GM12878 (cell line): ENCODE data around the gene RALBP1. TPM values are rescaled to one million over a fixed set of nuclear protein-coding genes. Genes with fewer than 3 reads are reported as not detected.

Experiments
- ATAC-seq: fragments of 200-7000 bp; cut with Tn5 transposase; 3 replicates; pipeline ENCODE4 v1.9.1; 2020; ENCODE audit warnings: mild to moderate bottlenecking, moderate library complexity
- BruUV-seq: library from RNA; stranded (reverse); fragments of 400-500 nt; replicated peaks from 2 replicates; lab custom pipeline; 2021; lab: Mats Ljungman, UMichigan
- CTCF ChIA-PET: fragments of 300-600 bp; sonication (Branson Sonifier 250); formaldehyde crosslinking; extraction: SDS; loops from one replicate; lab custom pipeline; 2021; ENCODE audit warnings: inconsistent platforms; lab: Yijun Ruan, JAX
- POLR2A ChIA-PET: fragments of 350-600 bp; formaldehyde crosslinking; extraction: SDS; loops from one replicate; lab custom pipeline; 2021; ENCODE audit warnings: inconsistent platforms; lab: Charles Lee
- RAD21 ChIA-PET: fragments of 300-600 bp; sonication (Branson Sonifier 250); formaldehyde crosslinking; loops from one replicate; lab custom pipeline; 2023; ENCODE audit warnings: antibody characterized with exemption; ENCODE audit not compliant: unreplicated experiment; lab: Charles Lee
- SMC1A ChIA-PET: fragments of 300-600 bp; sonication (Branson Sonifier 250); formaldehyde crosslinking; loops from one replicate; lab custom pipeline; 2023; ENCODE audit not compliant: unreplicated experiment, uncharacterized antibody; lab: Charles Lee
- DNase-seq: peaks from one replicate; pipeline ENCODE4 v3.0.0-alpha.2; 2011; ENCODE audit warnings: low read depth, low spot score
- FAIRE-seq: peaks from 3 replicates; lab custom pipeline; 2011; peaks lifted over from hg19 to GRCh38; lab: Jason Lieb, UNC
- H2AFZ ChIP-seq: 2 replicates; pipeline ENCODE4 v1.6.0; 2011; ENCODE audit warnings: low read depth, low read length, control low read depth; ENCODE audit not compliant: control insufficient read depth
- H3K27ac ChIP-seq: 2 replicates; pipeline ENCODE4 v1.5.1; 2011; ENCODE audit warnings: control low read depth; ENCODE audit not compliant: control insufficient read depth, insufficient read depth
- H3K27me3 ChIP-seq, 2 experiments: replicated peaks in 1 of 2; 2 replicates each; pipeline versions ENCODE4 v1.6.0 to v1.6.1; 2011; ENCODE audit warnings: low read length in 1 of 2; ENCODE audit not compliant: control insufficient read depth in 2 of 2, insufficient read depth in 2 of 2
- H3K36me3 ChIP-seq, 2 experiments: 2 replicates each; pipeline ENCODE4 v1.5.1; 2011; ENCODE audit warnings: low read length in 1 of 2; ENCODE audit not compliant: control insufficient read depth in 2 of 2, insufficient read depth in 2 of 2
- H3K4me1 ChIP-seq: 2 replicates; pipeline ENCODE4 v1.6.1; 2011; ENCODE audit warnings: mild to moderate bottlenecking, low read length, moderate library complexity, mixed read lengths; ENCODE audit not compliant: control insufficient read depth, insufficient read depth
- H3K4me2 ChIP-seq: 2 replicates; pipeline ENCODE4 v1.6.0; 2011; ENCODE audit warnings: control low read depth; ENCODE audit not compliant: control insufficient read depth, insufficient read depth
- H3K4me3 ChIP-seq: fragments of 200-600 bp; sonication (generic); 2 replicates; pipeline ENCODE4 v1.5.1; 2016
- H3K79me2 ChIP-seq: 2 replicates; pipeline ENCODE4 v1.6.0; 2011; ENCODE audit warnings: low read length; ENCODE audit not compliant: control insufficient read depth, insufficient read depth
- H3K9ac ChIP-seq: 2 replicates; pipeline ENCODE4 v1.8.0; 2011; ENCODE audit warnings: low read length, control low read depth, mixed read lengths; ENCODE audit not compliant: control insufficient read depth, insufficient read depth
- H3K9me3 ChIP-seq: replicated peaks from 3 replicates; pipeline ENCODE4 v1.5.1; 2011; ENCODE audit warnings: mild to moderate bottlenecking, low read length; ENCODE audit not compliant: control insufficient read depth, insufficient read depth
- H4K20me1 ChIP-seq: 2 replicates; pipeline ENCODE4 v1.6.0; 2011; ENCODE audit not compliant: control insufficient read depth, insufficient read depth
- CBX5 ChIP-seq: sonication (generic); IDR thresholded peaks from 2 replicates; pipeline ENCODE4 v1.6.1; 2016; ENCODE audit warnings: low read depth, moderate library complexity, mild to moderate bottlenecking, inconsistent platforms
- CREM ChIP-seq: IDR thresholded peaks from 2 replicates; pipeline ENCODE4 v1.6.1; 2014; ENCODE audit warnings: antibody characterized with exemption, low read depth
- CUX1 ChIP-seq: IDR thresholded peaks from 2 replicates; pipeline ENCODE4 v1.6.1; 2012; ENCODE audit warnings: improper control_type of control experiment, low read depth, low read length; ENCODE audit not compliant: insufficient replicate concordance
- ETV6 ChIP-seq, 2 experiments: fragments of 450-650 bp in 1 of 2; IDR thresholded peaks in 1 of 2; conservative IDR thresholded peaks in 1 of 2; 2 replicates each; pipeline ENCODE4 v1.6.1; 2014; ENCODE audit warnings: antibody characterized with exemption in 1 of 2, borderline replicate concordance in 1 of 2, low read depth in 1 of 2, mild to moderate bottlenecking in 1 of 2, moderate library complexity in 1 of 2
- FOXM1 ChIP-seq: IDR thresholded peaks from 2 replicates; pipeline ENCODE4 v1.6.1; 2012; ENCODE audit warnings: low read depth, mild to moderate bottlenecking, inconsistent platforms, low read length, moderate library complexity
- HDAC2 ChIP-seq: fragments of 200-600 bp; sonication (generic); IDR thresholded peaks from 2 replicates; pipeline ENCODE4 v1.6.1; 2017
- HSF1 ChIP-seq: fragments of 150-350 bp; IDR thresholded peaks from 2 replicates; pipeline ENCODE4 v1.6.1; 2014; ENCODE audit warnings: mild to moderate bottlenecking, low read depth, low read length
- IKZF1 ChIP-seq: fragments of 450-650 bp; conservative IDR thresholded peaks from 2 replicates; pipeline ENCODE4 v1.6.1; 2017; ENCODE audit warnings: antibody characterized with exemption, mild to moderate bottlenecking
- IKZF2 ChIP-seq, 2 experiments: fragments of 450-650 bp; IDR thresholded peaks; 2 replicates each; pipeline ENCODE4 v1.6.1; 2017; ENCODE audit warnings: mild to moderate bottlenecking in 2 of 2, moderate library complexity in 2 of 2
- NBN ChIP-seq: fragments of 450-650 bp; IDR thresholded peaks from 2 replicates; pipeline ENCODE4 v1.6.1; 2016
- PAX5 ChIP-seq: IDR thresholded peaks from 2 replicates; pipeline ENCODE4 v1.6.1; 2011; ENCODE audit warnings: low read depth, low read length, borderline replicate concordance
- POLR2A ChIP-seq: IDR thresholded peaks from 2 replicates; pipeline ENCODE4 v1.6.1; 2011; ENCODE audit warnings: low read depth, mild to moderate bottlenecking, low read length
- POU2F2 ChIP-seq: IDR thresholded peaks from 3 replicates; pipeline ENCODE4 v1.6.1; 2011; ENCODE audit warnings: low read depth, mild to moderate bottlenecking, low read length, borderline replicate concordance
- RELA ChIP-seq: fragments of 450-650 bp; IDR thresholded peaks from 2 replicates; pipeline ENCODE4 v1.8.0; 2014; ENCODE audit warnings: borderline replicate concordance; ENCODE audit not compliant: partially characterized antibody
- STAT1 ChIP-seq: fragments of 450-650 bp; conservative IDR thresholded peaks from 2 replicates; pipeline ENCODE4 v1.6.1; 2014; ENCODE audit warnings: antibody characterized with exemption, mild to moderate bottlenecking
- USF2 ChIP-seq: IDR thresholded peaks from 2 replicates; pipeline ENCODE4 v1.6.1; 2011; ENCODE audit warnings: low read depth, low read length, improper control_type of control experiment, borderline replicate concordance
- YBX1 ChIP-seq: fragments of 450-650 bp; IDR thresholded peaks from 2 replicates; pipeline ENCODE4 v1.6.1; 2016; ENCODE audit warnings: antibody characterized with exemption
- ZNF274 ChIP-seq: IDR thresholded peaks from one replicate; pipeline ENCODE4 v1.8.0; 2011; ENCODE audit not compliant: insufficient read length, insufficient read depth
- WGBS: methylation state at CpG from one replicate; pipeline ENCODE4 v1.1.6; 2016; ENCODE audit warnings: low lambda C conversion rate; ENCODE audit not compliant: insufficient replicate concordance, insufficient coverage; ENCODE audit errors: missing lambda C conversion rate; 5-methylcytosine and 5-hydroxymethylcytosine counted together
- in situ Hi-C: fragments of 300-500 bp; cut with MboI; formaldehyde crosslinking; loops from 9 replicates; pipeline ENCODE4 v1.14.3; 2018; ENCODE audit warnings: mixed read lengths
- intact Hi-C: fragments of 100-400 bp; cut with micrococcal nuclease; formaldehyde crosslinking; loops from one replicate; pipeline ENCODE4 v1.14.2; 2022; ENCODE audit not compliant: unreplicated experiment
- polyA plus RNA-seq, 11 experiments: library from polyadenylated mRNA; depleted of rRNA in 4 of 11; unstranded in 6 of 11; stranded (reverse) in 5 of 11; fragments of >200 nt; fragmentation: Nextera tagmentation in 4 of 11; fragmentation: Illumina TruSeq in 1 of 11; extraction: Ambion mirVana in 4 of 11; extraction: Trizol in 1 of 11; gene quantifications; 1 replicate in 1 of 11; 2 replicates in 10 of 11; pipeline versions ENCODE4 v1.2.1 to v1.2.3, GENCODE V29; 2011 to 2016; ENCODE audit warnings: inconsistent platforms in 2 of 11, missing spikeins in 2 of 11, low read depth in 1 of 11
- total RNA-seq, 4 experiments: library from RNA; depleted of rRNA in 3 of 4; stranded (reverse); fragments of >200 nt in 3 of 4; fragmentation: Illumina TruSeq in 1 of 4; extraction: Trizol in 1 of 4; gene quantifications; 2 replicates each; pipeline versions ENCODE4 v1.2.1 to v1.2.3, GENCODE V29; 2013 to 2021

The RALBP1 gene
- total and polyA plus RNA-seq, 10 of the 15 experiments (the other 5 are each of a cell fraction or from before 2014, with no cell fraction given): 11.2 to 46.9 (median 41.8) TPM

GRCh38 chr18:9574473-9575115 is 99.3 kb downstream of the RALBP1 start:
- ChIA-PET POLR2A (interaction anchor here (1.1 kb wide), 1 partner anchor 8 kb away, joined by 5 read pairs; no protein-coding TSS in a partner anchor), RAD21 (no interaction called here), CTCF (interaction anchor here (2.3 kb wide), 1 partner anchor 9 kb away, joined by 7 read pairs; no protein-coding TSS in a partner anchor), SMC1A (interaction anchor here (0.9 to 1.5 kb wide), 2 partner anchors 15 to 98 kb away, joined by 3 read pairs; no protein-coding TSS in a partner anchor)
- no peak overlapping the region for H3K9ac ChIP-seq
- H3K4me1 ChIP-seq: no peaks in the 10 kb centered on the region
- peaks cover 0 to 19% of the 10 kb centered on the region in 2 experiments; a peak in 3 of 4 replicates for H3K36me3 ChIP-seq
- H2AFZ ChIP-seq: no peak overlapping the region
- no peak for DNase-seq
- intact Hi-C loops (no loop called here), in situ Hi-C loops (no loop called here)
- 86% methylated on average over 7 of the region's 7 CpGs for WGBS
- BruUV-seq: no TSS peak
- no peaks in the 10 kb centered on the region for H3K79me2 ChIP-seq
- H3K27ac ChIP-seq: no peak overlapping the region
- H4K20me1 ChIP-seq: no peaks in the 10 kb centered on the region
- TF ChIP-seq ETV6 (conservative IDR thresholded peaks at IDR 0.05 in 1 of 2, IDR thresholded peaks at IDR 0.05 in 1 of 2; ENCODE audit: borderline replicate concordance in 1 of 2, low read depth in 1 of 2): no peak
- TF ChIP-seq IKZF1: no peak
- no peak for TF ChIP-seq PAX5
- no peak for TF ChIP-seq HSF1
- TF ChIP-seq RELA: no peak
- TF ChIP-seq HDAC2: no peak
- no peak for TF ChIP-seq USF2
- no peak for TF ChIP-seq CUX1
- no peak for TF ChIP-seq FOXM1
- no peak for TF ChIP-seq IKZF2 (IDR thresholded peaks at IDR 0.05)
- no peak for TF ChIP-seq POU2F2
- TF ChIP-seq ZNF274: no peak
- TF ChIP-seq NBN: no peak
- no peak for TF ChIP-seq STAT1
- no peak for TF ChIP-seq YBX1
- TF ChIP-seq CBX5: no peak
- no peak for TF ChIP-seq POLR2A
- no peak for TF ChIP-seq CREM
- no peaks in the 10 kb centered on the region for H3K9me3 ChIP-seq
- no peak overlapping the region for H3K4me3 ChIP-seq
- no peak for FAIRE-seq
- H3K27me3 ChIP-seq: no peaks in the 10 kb centered on the region
- ATAC-seq: no peak
- no peak overlapping the region for H3K4me2 ChIP-seq
